HG02973 (cell line): ENCODE data around the gene PCNX2.

Experiments
- ATAC-seq: cut with Tn5 transposase; IDR thresholded peaks from one replicate; pipeline ENCODE4 v1.9.1; 2021; ENCODE audit warnings: moderate library complexity; ENCODE audit not compliant: unreplicated experiment

The PCNX2 gene

DNA sequence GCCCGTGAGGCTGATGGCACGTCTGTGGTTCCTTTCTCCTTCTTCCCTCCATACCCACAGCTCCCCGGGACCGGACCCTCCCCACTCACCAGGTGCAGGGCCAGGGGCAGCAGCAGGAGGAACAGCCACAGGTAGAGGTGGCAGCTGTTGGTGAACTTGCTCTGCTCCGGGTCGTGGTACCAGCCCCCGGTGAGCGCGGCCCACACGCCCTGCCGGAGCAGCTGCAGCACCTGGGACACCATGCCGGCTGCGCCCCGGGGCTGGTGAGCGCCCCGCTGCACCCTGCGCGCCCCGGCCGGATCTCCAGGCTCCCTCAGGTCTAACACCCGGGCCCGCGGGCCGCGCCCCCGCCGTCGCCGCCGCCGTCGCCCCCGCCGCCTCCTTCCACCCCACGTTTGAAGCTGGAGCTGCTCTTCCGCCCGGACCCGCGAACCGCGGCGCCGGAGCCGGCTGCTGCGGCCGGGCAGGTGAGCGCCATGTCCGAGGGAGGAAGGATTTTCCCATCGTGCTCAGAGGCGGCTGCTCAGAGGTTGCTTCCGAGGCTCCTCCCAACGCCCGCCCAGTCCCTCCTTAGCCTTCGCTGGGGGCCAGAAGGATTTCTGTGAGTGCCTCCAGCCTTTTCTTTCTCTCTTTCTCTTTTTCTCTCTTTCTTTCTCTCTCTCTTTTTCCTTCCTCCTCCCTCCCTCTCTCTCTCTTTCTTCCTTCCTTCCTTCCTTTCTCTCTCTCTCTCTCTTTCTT is at the start of gene PCNX2:
Gene PCNX2, minus strand, starts transcription at position 489 of the 738 bp plus-strand sequence. Its CDS starts 247 bp downstream, at position 242.
- peak; percentile 92 for ATAC-seq

DNA sequence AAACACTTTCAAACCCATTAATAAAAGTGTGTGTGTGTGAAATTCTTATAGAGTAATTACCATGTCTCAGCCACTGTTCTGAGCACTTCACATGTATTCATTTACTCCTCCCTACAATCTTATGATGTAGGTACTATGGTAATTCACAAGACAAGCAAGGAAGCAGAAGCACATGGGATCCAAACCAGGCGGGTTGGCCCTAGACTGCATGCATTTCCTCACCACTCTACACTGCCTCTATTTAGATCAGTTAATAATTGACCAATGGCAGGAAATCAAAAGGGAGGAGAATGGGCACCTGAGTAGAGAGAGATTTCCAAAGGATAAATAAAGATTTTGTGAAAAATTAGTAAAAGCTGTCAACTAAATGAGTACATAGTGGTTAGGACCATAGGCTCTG is 47.7 kb upstream of the PCNX2 start:
- no peak for ATAC-seq

DNA sequence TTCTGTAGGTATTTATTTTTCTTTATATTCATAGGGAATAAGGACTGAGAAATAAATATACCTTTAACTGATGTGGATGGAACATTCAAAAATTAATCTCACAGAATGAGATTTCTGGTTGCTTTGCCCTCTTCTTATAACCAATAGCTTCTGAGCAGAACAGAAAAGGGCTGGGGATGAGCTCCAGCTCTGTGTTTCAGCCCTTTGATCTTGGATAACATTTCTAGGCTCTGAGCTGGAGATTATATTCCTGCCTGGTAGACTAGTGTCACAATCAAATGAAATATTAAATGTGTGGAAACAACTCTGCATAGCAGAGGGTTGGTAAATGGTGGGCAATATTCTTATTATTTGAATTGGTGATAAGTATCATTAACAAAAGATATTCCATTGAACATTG is 46.6 kb upstream of the PCNX2 start:
- ATAC-seq = no peak

DNA sequence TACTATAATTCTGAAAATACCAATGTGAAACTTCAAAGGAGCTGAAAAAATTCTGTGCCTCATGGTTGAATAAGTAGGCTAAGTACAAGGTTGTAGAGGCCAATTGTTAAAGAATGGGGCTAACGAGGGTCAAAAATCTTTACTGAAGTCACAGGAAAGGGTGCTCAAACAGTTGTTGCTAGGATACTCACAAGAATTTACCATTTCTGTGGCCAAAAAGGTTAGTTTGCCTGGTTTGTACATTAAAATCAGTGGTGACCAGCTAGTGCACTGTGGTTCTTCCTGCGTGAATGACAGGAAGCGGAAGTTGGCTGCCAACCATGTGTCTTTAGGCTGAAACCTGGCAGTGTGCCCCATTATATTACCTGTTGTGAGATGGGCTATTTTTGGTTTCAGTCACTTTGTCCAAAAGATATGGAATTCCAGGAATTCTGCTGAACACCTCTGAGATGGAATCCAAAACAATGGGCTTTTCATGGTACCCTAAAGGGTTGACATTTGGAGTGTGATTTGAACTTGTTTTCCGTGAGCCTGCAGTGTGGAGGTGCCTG is 45.5 kb upstream of the PCNX2 start:
- ATAC-seq = no peak

DNA sequence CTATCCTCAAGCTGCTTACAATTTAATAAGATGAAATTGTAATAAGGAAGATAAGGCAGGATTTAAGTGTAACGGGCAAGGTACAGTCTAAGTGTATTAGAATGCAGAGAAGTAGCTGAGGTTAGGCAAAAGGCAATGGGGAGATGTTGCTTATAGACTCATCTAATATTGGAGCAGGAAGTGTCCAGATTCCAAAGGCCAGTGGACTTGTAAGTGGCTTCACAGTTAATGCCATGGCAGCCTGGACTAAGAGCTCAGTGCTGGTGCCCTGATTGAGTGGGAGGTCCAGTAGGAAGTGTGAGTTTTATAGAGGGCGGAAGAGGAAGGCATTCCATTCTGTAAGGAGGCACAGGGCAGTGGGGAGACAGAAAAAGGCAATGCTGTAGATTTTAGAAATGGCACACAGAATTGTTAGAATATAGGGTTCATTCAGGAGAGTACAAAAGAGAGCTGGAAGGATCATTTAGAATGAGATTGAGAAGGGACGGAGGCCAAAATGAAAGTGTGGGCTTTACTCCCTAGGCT is 44.6 kb upstream of the PCNX2 start:
- no peak for ATAC-seq

GRCh38 chr1:233338102-233338501 is 42.6 kb upstream of the PCNX2 start:
- no peak for ATAC-seq

DNA sequence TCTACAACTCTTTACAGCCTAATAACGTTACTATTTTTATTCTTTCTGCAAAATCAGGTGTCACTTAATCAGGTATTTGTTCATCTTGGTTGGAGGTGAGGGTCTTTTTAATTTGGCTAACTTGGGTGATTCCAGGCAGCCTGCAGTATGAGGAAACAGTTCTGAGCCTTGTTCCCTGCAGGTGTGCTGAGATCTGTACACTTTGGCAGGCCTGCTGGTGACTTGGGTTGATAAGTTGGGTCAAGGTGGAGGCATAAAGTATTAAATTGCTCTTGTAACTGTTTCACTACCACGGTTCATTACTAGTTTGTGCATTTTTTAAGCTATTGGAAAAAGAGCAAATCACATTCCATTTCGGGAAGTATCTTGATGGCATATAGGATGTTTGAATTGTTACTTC is 42.0 kb upstream of the PCNX2 start:
- no peak for ATAC-seq

GRCh38 chr1:233336554-233337456 is 41.3 kb upstream of the PCNX2 start:
- no peak for ATAC-seq

GRCh38 chr1:233334092-233334491 is 38.6 kb upstream of the PCNX2 start:
- ATAC-seq = no peak

DNA sequence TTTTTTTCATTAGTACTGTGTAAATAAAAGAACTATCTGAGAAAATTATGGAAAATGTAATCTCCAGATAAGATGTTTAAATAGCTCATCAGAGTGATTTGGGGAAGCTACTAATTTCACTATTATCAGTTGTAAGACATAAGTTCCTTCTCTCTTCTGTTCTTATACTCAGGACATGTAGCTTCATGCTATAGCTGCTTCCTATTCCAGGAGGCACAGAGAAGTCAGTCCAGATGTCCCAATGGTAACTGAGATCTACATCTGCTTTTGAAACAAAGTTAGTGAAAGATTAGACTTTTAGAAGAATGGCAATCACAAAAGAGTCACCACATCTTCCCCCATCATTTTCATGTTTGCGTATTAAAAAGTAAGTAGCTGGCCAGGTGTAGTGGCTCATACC is 37.6 kb upstream of the PCNX2 start:
- ATAC-seq = no peak

GRCh38 chr1:233331676-233332519 is 36.4 kb upstream of the PCNX2 start:
- ATAC-seq = no peak

DNA sequence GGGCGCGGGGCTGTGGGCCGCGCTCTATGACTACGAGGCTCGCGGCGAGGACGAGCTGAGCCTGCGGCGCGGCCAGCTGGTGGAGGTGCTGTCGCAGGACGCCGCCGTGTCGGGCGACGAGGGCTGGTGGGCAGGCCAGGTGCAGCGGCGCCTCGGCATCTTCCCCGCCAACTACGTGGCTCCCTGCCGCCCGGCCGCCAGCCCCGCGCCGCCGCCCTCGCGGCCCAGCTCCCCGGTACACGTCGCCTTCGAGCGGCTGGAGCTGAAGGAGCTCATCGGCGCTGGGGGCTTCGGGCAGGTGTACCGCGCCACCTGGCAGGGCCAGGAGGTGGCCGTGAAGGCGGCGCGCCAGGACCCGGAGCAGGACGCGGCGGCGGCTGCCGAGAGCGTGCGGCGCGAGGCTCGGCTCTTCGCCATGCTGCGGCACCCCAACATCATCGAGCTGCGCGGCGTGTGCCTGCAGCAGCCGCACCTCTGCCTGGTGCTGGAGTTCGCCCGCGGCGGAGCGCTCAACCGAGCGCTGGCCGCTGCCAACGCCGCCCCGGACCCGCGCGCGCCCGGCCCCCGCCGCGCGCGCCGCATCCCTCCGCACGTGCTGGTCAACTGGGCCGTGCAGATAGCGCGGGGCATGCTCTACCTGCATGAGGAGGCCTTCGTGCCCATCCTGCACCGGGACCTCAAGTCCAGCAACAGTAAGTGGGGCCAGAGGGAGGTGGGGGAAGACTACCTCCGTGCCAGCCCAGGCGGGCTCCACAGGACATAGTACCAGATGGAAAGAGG is 32.8 kb upstream of the PCNX2 start:
- no peak for ATAC-seq

DNA sequence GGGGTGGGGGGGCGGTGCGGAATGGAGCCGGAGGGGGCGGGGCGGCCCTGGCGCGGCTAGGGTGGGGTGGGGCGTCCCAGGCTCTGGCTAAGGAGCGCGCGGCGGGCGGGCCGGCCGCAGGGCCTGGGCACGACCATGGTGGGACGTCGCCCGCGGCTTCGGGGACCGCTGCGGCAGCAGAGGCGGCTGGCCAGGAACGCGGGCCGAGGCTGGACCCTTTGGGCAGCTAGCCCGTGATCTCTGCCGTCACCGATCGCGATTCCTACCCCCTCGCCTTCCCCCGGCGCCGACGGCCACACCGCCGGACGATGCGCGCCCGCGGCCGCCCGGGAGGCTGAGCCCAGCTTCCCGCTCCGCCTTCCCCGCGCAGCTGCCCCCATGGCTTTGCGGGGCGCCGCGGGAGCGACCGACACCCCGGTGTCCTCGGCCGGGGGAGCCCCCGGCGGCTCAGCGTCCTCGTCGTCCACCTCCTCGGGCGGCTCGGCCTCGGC is 32.2 kb upstream of the PCNX2 start, which contains the start of gene MAP3K21:
Gene MAP3K21, plus strand, starts transcription at position 74 of the 491 bp plus-strand sequence. Its CDS starts 305 bp downstream, at position 379.
- peak; percentile 32 for ATAC-seq

DNA sequence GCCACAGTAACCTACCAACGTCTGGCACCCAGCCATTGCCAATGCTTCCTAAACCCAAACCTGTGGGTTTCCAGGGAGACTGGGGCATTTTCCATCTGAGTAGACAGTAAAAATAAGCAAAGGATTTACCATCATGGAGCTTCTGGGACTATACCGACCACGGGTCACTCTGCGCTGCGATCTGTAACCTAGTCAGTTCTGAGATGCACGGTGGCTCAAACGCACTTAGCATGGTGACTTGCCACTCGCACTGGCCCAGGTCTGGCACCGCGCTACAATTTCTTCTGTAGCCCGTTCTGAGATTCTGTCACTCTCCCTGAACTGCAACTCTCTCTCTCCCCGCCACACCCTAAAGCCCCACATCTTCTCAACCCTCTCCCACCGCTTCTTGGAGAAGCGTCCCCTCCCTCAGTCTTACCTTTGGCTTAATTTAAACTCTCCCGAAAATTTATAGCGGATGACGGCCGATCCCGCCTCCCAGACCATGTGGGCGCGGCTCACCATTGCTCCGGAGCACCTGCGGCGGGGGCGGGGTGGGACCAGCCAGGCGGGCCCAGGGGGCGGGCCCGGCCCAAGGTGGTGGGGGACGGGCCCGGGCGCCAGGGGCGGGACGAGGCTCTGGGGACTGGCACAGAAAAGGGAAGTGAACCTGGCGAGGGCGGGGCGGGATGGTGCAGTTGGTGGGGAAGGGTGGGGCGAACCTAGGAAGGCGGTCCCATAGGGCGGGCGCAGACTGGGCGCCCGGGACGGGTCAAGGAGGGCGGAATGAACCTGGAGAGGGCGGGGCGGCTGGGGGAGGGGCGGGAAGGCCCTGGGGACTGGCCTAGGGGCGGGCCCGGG is 31.5 kb upstream of the PCNX2 start:
- ATAC-seq = peak; percentile 92

DNA sequence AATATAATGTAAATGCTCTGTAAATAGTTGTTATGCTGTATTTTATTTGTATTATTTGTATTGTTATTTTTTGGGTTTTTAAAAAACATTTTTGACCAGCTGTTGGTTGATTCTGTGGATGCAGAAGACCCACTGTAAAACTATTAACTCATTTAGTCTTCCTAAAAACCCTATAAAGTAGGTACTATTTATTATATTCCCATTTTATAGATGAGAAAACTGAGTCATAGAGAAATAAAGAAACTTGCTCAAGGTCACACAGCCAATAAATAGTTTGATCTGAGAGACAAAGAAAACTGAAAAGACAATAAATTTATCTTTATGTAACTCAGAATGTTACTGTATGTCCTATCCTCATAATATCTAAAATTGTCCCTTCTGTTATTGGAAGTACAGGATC is 30.8 kb upstream of the PCNX2 start:
- ATAC-seq = no peak

DNA sequence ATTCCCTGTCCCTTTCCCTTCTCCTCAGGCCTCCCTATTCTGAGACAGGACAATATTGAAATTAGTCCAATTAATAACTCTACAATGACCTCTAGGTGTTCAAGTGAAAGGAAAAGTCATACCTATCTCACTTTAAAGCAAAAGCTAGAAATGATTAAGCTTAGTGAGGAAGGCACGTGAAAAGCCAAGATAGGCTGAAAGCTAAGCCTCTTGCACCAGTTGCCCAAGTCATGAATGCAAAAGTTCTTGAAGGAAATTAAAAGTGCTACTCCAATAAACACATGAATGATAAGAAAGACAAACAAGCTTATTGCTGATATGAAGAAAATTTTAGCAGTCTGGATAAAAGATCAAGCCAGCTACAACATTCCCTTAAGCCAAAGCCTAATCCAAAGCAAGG is 28.2 kb upstream of the PCNX2 start:
- ATAC-seq = no peak

GRCh38 chr1:233320023-233320422 is 24.5 kb upstream of the PCNX2 start:
- no peak for ATAC-seq

DNA sequence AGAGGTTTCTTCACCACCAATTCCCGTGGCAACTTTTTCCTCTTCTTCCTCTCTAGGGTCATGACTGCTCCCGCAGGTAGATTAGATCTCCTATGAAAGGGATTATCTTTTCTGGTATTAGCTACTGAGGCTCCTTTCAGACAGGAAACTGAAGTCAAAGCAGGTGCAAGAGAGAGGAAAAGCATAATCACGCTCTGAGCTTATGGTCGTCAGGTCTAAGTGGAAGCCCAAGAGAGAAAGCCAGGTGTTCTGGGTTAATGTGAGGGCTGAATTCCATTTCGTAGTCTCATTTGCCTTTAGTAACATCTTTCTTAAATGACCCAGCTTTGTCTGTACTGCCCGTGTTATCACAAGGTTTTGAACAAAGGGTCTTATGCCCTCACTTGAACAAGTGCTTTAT is 23.7 kb upstream of the PCNX2 start:
- no peak for ATAC-seq

DNA sequence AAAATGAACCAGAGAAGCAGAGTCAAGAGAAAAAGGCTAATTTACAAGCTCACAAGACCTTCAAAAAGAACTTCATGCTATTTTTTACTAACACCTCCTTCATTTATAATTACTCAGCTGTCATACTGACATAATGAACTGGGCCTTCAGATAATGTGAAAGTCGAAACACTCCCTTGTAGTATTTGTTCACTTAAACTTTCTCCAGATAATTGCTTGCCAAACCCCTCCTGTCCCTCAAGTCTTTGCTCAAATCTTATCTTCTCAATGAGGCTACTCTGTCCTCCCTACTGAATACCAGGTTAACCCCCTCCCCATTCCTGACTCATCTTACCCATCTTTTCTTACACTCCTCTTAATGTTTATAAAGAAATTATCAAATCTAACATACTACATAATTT is 20.9 kb upstream of the PCNX2 start:
- no peak for ATAC-seq
